Hematopoietic multipotent progenitor cell treated with erythropoietin and hydrocortisone succinate and interleukin-3 and kit ligand, for 4 days (in vitro differentiated cells): ENCODE measurements around the gene CARD11.

Experiments used
- DNase-seq: peaks from one replicate; pipeline ENCODE4 v3.0.0-alpha.2; 2015

Gene CARD11

DNA sequence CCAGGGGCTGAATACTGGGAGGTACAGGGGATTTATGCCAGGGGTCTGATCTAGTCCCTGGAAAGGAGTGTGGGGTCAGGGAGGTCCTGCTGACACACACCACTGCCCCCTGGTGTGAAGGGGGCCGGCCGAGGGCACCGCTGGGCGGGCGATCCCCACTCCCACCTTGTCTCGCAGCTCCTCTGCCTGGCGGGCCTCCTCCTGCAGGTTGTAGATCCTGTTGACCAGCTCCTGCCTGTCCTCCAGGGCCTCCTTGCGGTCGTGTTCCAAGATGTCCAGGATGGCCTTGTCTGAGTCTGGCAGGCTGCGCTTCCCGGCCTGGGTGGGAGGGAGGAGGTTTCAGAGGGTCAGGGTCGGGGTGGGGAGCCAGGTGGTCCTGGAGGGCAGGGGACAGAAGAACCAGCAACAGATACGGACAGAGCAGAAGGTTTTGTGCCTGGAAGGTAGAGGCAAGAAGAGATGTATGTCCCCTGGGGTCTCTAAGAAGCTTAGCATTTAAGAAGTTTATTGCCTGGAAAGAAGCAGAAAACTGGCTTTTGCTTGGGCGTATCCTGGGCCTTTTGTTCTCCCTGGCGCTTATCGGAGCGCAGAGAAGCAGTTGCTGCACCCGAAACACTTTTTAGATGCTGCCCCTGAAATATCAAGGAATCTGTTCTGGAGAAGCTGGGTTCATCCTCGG is 105.0 kb downstream of the CARD11 start:
- no peak for DNase-seq

DNA sequence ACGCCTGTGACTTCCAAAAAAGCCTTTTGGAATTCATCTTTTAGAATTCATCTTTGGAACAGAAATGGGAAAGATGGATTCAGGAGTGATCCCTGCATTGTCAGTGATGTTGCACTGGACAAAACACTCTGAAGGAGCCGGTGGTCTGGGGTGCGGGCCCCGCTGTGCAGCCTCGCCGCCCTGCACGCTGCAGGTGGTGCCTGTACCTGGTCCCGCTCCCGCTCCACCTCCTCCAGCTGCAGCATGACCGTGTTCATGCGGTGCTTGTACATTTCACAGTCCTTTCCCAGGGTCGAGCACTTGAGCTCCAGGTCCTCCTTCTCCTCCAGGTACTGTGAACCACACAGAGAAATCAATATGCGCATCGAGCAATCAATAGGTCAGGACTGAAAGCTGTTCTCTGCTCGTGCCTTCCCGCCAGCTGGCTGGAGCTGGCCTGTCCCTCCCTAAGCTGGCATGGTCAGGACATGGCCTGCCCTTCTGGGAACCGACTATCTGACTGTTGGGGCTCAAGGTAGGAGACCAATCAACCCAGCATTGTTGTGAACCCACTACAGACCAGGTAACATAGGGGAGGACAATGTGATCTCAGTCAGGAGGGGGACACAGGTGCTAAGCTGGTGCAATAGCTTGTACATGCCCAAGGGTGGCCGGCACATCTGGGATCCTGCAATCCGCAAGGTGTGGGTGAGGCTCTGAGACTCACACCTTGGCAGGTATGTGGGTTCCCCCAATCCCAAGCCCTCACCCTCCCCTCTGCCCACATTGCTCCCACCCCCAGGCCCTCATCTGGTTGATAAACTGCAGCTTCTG is 105.8 kb downstream of the CARD11 start:
- no peak for DNase-seq

DNA sequence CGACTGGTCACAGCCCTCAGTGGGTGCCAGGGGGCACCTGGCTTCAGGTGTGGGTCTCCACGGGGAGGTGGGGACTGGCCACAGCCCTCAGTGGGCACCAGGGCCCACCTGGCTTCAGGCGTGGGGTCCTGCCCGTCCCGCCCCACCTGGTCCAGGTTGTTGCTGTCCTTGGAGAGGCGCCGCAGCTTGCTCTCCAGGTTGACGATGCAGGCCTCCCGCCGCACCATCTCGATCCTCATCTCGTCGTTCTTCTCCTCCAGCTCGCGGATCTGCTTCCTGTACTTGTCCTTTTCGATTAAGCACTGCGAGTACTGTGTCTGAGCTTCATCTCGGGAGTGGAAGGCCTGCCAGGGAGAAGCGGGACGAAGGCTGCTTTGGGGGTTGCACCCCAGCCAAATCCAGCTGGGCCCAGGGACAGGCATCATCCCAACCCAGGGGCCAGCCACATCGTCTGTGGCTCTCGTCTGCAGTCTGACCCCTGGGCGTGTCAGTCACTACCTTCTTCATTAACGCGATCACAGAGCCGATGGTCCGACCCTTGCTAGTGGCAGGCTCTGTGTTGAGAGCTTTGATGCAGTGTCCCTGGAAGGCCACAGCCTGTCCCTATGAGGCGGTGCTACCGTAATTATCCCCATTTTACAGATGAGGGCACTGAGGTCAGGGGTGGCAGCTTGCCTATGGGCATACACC is 106.6 kb downstream of the CARD11 start:
- DNase-seq: no peak

DNA sequence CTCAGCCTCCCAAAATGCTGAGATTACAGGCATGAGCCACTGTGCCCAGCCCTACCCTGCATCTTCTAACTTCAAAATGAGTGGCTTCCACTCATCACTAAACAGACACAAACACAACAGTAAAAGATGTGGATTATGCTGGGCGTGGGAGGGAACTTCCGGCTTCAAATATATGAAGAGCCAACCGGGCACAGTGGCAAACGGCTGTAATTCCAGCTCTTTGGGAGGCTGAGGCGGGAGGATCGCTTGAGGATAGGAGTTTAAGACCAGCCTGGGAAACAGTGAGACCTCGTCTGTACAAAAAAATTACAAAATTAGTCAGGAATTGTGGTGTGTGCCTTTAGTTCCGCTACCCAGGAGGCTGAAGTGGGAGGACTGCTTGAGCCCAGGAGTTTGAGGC is 107.4 kb downstream of the CARD11 start:
- DNase-seq: no peak

DNA sequence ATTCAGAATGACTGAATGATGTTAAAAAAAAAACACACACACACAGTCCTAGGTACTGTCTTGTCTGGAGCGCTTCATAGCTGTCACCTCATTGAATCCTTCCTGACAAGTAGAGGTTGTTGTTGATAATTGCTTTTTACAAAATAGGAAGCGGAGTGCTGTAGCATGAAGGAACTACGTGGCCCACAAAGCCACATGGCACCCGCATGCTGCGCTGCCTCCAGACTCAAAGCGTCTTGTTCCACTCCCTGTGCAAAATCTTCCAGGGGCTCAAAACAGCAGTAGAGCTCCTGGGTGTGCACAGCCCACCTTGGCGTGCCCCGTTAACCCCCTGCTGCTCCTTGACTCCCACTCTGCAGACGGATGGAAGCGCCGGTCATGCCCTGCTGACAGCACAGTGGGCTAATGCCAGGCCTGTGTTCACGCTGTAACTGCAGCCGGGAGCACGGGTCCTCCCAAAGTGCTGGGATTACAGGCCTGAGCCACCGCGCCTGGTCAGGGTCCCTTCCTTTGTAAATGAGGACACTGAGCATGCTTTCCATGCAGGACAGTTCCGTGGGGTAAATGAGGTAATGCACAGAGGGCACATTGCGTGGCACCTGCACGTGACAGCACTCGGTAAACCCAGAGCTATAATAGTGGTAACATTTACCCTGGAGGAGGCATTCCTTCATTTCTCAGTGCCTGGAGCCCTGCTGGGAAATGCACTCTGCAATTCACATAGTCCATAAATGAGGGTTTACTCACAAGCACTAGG is 108.5 kb downstream of the CARD11 start:
- DNase-seq: no peak

DNA sequence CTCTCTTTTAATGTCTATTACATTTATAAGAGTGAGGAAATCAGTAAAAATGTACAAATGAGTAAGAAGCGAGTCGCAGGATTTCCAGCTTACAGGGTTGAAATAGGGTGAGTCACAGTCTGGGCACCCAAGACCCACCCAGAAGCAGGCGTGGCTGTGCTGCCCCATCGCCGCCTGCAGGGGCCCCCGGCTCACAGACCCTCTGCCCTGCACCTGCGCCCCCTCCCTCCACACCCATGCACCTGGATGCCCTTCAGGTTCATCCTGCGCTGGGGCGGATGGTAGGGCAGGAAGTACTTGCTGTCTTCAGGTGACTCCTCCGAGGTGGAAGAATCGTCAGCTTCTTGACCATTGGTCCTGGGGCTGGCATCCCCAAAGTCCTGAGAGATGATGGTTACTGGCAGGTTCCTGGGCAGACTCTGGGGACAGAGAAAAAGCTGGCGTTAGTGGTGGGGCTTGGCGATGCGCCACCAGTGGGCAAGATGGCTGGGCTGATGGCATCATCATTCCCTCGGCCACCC is 109.4 kb downstream of the CARD11 start:
- no peak for DNase-seq

DNA sequence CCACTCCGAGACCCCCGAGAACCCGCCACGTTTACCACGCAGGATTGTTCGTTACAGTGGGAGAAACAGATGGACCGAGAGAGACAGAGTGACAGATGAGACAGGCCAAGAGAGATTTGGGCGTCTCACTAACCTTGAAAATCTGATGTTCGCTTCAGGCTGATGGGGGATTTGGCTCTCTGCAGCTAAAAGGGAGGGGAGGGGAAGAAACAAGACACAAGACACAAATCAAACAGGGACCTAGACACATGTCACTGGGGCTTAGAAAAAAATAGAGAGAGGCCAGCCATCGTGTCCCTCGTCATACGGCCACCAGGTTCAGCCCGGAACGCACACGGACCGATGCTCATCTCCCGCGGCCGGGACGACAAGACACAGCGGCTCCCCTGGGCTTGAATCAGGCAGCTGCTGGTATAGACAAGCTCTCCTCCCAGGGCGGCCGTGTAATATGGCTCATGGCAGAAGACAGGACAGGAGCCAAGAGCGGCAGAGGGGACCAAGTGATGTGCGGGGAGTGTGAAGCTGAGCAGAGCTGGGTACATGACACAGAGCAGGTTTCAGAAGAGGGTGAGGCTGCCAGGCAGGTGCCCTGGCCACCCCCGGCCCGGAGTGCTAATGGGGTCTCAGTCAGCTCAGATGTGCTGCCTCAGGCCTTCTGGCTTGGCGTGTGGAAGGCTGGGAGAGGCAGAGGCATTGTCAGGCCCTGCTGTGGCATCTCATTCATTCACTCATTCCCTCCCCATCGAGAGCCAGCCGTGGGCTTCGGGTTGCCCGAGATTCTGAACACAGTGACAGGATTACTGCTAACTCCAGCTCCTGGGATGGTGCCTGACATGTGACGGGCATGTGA is 111.0 kb downstream of the CARD11 start:
- DNase-seq: no peak

DNA sequence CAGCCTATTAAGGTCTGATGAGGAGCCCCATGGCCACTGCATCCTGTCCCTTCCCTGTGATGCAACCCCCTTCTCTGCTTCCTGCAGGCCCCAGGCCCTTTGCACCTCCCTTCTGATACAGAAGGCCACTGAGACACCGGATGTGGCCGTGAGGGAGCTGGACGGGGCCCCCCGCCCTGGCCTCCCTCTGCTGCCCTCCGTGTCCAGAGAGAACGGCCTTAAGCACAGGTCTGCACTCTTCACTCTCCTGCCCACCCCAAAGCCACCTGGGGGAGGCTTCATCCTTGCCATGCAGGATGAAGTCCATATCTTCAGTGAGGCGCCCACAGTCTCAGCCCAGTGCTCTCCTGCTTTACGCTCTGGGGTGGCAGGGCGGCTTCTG is 112.6 kb downstream of the CARD11 start:
- no peak for DNase-seq

DNA sequence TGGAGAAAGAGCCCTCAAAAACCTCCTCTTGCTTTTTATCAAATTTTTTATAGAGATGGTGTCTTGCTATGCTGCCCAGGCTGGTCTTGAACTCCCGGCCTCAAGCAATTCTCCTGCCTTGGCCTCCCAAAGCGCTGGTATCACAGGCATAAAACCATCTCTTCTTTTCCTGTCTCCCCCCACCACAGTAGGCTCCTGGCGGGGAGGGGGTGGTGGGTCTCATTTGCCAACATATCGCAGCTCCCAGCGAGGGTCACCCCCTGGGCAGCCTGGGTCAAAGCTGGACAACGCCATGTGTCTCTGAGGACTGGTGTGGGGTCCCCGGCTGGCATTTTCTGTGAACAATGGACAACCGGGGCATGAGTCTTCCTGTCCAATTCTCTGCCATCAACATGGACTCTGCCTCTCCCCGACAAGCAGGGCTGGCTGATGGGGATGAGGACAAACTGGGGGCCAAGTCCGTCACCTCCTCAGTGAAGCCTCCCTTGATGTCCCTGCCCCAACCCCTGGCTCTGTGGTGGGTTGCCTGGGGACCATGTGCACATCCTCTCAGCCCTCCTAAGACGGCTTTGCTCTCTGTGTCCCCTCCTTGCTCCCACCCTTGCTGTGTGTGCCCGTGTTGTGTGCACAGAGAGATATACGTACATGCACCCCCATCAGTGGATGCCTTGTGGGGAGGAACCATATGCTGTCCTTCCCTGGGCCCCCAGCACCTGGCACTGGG is 113.2 kb downstream of the CARD11 start:
- no peak for DNase-seq

DNA sequence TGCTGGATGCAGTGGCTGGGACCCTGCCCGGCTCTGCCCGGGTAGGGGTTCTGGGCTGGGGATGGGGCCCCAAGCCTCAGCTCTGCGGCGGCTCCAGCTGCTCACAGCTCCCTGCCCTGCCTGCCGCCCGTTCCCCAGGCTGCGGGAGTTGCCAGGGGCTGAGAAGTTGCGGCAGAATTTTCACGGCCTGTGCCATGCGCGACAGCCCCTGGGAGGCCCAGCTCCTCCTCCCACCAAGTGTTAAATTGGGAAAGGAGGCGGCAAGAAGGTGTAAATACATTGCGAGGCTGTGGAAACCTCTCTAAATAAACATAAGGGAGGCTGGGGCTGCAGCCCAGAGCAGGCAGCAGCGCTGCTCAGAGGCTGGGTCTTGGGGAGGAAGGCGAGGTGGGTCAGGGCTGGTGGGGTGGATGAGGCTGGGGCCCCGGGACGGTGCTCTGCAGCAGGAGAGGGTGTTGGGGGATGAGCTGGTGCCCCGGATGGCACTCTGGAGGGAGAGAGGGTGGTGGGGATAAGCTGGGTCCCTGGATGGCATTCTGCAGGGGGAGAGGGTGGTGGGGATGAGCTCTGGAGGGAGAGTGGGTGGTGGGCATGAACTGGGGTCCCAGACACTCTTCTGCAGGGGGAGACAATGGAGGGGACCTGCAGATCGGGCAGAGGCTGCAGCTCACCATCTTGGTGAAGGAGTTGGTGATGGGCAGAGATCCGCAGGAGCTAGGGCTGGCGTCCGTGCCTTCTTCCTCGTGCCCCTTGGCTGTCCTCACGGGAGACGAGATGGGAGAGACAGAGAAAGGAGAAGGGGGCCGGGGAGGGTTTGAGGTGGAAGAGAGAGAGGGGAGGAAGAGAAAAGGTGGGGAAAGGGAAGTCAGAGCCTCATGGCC is 114.1 kb downstream of the CARD11 start:
- DNase-seq: no peak

DNA sequence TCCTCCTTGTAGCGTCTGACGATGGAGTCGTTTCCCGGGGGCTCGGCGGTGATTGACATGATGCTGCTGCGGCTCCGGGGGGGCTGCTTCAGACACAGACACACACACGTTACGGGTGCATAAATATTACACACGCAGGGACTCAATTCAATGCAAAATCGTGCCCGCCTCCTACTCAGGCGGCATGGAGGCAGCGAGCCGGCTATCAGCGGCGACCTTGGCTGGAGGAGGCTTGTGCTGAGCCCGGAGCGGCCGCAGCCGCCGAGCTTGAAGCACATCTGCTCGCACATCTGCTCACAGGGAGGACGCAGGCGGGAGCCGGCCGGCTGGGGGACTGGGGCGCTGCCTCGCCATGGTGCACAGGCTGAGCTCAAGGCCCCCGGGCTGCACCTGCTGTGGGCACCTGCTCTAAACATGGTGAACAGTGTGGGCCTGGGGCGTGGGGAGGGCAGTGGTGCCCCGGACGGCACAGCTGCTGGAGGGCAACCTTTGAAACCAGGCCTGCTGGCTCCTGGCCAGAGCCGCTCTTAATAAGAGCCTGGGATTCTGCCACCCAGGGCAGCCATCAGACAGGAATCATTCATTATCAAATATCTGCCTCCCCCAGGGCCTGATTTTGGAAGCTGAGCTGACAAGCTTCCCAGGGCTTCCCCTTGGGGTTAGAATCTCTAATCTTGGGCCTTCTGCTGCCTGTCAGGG is 114.9 kb downstream of the CARD11 start:
- DNase-seq: no peak

DNA sequence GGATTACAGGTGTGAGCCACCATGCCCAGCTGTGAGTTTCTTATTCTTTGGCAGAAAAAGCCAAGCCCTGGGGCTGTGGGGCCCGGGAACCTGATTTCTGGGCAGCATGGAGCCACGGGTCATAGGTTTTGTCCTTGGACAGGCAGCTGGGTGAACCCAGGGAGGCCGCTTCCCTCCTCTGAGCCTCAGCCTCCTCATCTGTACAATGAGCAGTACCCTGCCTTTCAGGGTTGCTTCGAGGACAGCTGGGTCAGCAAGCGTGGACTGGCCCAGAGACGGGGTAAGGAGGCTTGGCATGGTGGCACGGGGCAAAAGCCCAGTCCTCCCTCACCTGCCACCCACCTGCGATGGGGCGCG is 115.4 kb downstream of the CARD11 start:
- DNase-seq: no peak

DNA sequence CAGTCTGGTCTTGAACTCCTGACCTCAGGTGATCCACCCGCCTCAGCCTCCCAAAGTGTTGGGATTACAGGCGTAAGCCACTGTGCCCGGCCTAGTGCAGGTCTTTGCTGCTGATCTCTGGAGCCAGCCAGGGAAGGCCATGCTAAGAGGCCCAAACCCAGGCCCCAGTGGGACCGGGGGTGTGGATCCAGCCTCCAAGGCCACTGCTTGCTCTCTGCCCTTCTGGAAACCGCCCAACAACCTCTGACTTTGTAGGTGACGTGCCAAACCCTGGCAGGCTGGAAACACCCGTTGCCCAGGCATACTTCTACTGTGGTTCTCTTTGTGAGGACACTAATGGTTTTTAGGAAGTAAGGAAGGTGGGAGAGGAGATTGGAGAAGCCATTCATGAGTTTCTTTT is 116.1 kb downstream of the CARD11 start:
- no peak for DNase-seq

DNA sequence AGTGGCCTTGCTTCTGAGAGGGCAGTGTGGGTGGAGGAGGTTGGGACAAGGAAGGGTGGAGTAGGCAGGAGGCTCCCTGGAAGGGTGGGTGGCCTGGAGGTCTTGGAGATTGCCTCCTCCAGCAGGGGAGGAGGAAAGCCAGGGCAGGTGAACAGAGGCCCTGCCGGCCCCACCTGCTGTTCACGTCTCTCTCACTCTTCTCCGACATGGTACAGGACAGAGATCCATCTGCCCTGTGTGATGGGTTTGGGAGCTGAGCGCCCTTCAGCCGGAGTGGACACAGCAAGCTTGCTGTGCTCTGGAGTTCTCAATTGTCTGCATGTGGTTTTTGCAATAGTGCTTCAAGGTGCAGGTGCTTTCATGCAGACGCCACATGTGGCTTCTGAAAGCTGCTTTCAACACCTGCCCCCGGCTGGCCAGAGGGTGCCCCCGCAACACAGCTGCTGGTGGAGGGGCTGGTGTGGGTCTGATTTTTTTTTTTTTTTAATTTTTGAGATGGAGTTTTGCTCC is 116.7 kb downstream of the CARD11 start:
- no peak for DNase-seq

DNA sequence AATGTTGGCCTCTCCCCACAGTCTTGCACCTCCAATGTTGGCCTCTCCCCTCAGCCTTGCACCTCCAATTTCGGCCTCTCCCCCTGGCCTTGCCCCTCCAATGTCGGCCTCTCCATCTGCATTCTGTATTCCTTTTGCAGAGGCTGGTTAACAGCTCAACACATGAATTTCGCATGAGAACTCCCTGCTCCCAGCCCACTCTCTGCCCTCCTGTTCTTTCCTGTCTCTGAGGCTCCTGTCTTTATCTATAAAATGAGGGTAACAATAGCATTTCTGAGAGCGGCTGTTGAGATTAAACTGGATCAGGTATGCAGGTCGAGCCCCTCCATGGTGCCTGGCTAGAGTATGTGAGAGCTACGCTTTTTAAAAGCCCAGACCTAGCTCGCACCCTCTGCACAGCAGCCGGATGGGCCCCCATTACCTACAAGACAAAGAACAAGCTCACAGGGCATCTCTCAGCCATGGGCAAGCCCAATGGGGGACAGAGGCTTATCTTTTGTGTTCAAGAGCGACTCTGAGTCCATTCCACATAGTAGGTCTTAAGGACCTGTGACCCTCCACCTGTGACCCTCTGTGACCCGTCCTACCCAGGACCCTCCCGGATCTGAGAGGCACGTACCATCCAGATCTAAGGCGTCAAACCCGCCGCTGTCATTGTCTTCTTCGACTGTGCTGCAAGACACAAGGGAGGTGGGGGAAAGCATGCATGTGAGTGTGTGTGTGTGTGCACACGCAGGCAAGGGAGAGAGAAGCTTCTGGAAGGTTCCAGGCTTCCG is 117.4 kb downstream of the CARD11 start:
- DNase-seq: no peak

DNA sequence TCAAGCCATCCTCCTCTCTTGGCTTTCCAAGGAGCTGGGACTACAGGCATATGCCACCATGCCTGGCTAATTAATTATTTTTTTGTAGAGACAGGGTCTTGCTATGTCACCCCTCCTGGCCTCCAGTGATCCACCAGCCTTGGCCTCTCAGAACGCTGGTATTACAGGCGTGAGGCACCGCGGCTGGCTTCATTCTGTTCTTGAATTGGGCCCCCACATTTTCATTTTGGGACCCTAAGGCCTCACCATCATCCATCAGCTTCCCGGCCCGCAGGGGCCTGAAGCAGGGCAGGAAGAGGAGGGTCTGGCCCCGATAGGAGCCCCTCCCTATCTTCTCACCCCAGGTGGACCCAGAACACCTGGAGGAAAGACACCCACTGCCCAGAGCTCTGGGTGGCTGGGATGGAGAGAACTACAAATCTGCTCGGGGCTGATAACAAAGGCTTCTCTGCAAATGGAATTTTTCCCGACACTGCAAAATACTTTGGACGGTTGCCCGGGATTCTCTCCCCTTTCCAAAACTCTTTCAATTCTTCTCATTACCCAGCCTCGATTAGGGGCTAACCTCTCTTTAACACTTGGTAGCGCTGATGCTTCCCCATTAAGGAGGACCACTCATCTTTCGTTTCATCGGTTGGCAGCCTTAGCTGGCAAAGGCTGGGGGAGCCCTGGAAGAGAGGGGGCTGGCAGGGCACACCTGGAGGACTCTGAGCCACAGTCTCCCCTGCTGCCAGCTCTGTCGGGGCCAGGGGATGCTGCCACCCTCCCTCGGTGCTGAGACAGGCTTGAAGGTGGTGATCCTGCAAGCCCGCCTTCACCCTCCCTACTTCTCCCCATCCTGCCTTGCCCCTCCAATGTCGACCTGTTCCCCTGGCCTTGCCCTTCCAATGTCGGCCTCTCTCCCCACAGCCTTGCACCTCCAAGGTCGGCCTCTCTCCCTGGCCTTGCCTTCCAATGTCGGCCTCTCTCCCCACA is 118.5 kb downstream of the CARD11 start:
- DNase-seq: no peak

DNA sequence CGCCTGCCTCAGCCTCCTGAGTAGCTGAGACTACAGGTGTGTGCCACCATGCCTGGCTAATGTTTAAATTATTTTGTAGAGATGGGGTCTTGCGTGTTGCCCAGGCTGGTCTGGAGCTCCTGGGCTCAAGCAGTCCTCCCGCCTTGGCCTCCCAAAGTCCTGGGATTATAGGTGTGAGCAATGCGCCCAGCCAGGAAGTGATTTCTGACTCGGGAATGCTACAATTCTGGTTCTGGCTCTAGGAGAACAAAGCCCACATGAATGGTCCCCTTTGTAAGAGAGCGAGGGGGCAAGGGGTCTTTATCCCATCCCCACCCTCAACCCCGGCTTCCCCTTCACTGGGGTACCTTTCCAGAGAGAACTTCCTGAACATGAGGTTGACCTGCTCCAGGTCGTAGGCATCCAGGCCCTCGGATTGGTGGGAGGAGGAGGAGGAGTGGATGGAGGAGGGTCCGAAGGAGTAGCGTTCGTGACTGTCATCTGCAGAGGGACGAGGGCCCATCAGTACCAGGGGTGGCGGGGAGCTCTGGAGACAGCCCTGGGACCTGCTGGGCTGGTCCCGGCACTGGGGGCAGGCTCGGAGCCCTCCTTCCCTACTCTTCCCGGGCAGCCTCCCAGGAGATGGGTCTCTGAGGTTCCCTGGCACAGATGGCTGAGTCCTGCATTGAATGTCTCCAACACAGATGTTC is 119.6 kb downstream of the CARD11 start:
- no peak for DNase-seq
